Suprapubic skin (tissue), 4 donors: ENCODE measurements around the gene GALNT12. TPM values are rescaled to one million over a fixed set of nuclear protein-coding genes. Genes with fewer than 3 reads are reported as not detected.

Experiments used
- DNase-seq, 2 donors: peaks; one replicate each; pipeline ENCODE4 v3.0.0-alpha.2; 2019; ENCODE audit warnings: low spot score in 2 of 2
- H3K27ac ChIP-seq: fragments of 200-600 bp; sonication (generic); one replicate; pipeline ENCODE4 v1.5.1; 2019
- H3K27me3 ChIP-seq: fragments of 200-600 bp; sonication (generic); one replicate; pipeline ENCODE4 v1.5.1; 2019
- H3K36me3 ChIP-seq: fragments of 200-600 bp; sonication (generic); one replicate; pipeline ENCODE4 v1.5.1; 2019
- H3K4me1 ChIP-seq: fragments of 200-600 bp; sonication (generic); one replicate; pipeline ENCODE4 v1.5.1; 2019
- H3K4me3 ChIP-seq: fragments of 200-600 bp; sonication (generic); one replicate; pipeline ENCODE4 v1.5.1; 2019; ENCODE audit warnings: mild to moderate bottlenecking
- H3K9me3 ChIP-seq: fragments of 200-600 bp; sonication (generic); one replicate; pipeline ENCODE4 v1.5.1; 2019
- CTCF ChIP-seq, 2 donors: fragments of 200-600 bp in 1 of 2; fragments of 450-650 bp in 1 of 2; sonication (generic) in 1 of 2; IDR thresholded peaks; one replicate each; pipeline ENCODE4 v1.5.1; 2016 to 2019; ENCODE audit warnings: antibody characterized with exemption in 2 of 2, mild to moderate bottlenecking in 1 of 2, moderate library complexity in 1 of 2
- EP300 ChIP-seq: sonication (generic); formaldehyde crosslinking; IDR thresholded peaks from one replicate; pipeline ENCODE4 v1.6.1; 2017; ENCODE audit warnings: antibody characterized with exemption
- POLR2A ChIP-seq, 2 donors: fragments of 450-650 bp; IDR thresholded peaks; one replicate each; pipeline ENCODE4 v1.6.1; 2017; ENCODE audit warnings: antibody characterized with exemption in 2 of 2, mild to moderate bottlenecking in 2 of 2, moderate library complexity in 2 of 2
- POLR2AphosphoS5 ChIP-seq, 3 donors: sonication (generic); formaldehyde crosslinking; IDR thresholded peaks; one replicate each; pipeline ENCODE4 v1.6.1; 2017; ENCODE audit warnings: antibody characterized with exemption in 3 of 3
- WGBS: methylation state at CpG from one replicate; pipeline ENCODE4 v1.1.5; 2018; 5-methylcytosine and 5-hydroxymethylcytosine counted together
- total RNA-seq, 4 donors: library from RNA; depleted of rRNA; stranded (reverse); fragments of >200 nt; gene quantifications; one replicate each; pipeline ENCODE4 v1.1.0, GENCODE V29; 2016

GALNT12 gene
- total RNA-seq, 4 donors from 2014 or later: 1.4 to 8.0 (median 5.5) TPM

GRCh38 chr9:98819231-98819630, 11.8 kb downstream of the GALNT12 start:
- Histone ChIP-seq H3K4me1 (no peaks in the 10 kb centered on the region), H3K4me3 (no peak overlapping the region), H3K36me3 (no peaks in the 10 kb centered on the region), H3K27ac (no peak overlapping the region), H3K27me3 (no peaks in the 10 kb centered on the region), H3K9me3 (no peaks in the 10 kb centered on the region)
- WGBS: 100% methylated on average over 2 of the region's 3 CpGs
- peak in 1 of 2 donors; percentile 33 for DNase-seq
- TF ChIP-seq EP300 (no peak), POLR2AphosphoS5 (IDR thresholded peaks at IDR 0.05) (no peak), CTCF (IDR thresholded peaks at IDR 0.05) (no peak), POLR2A (IDR thresholded peaks at IDR 0.05) (no peak)

- no peaks in the 10 kb centered on the region for H3K4me1 ChIP-seq
- DNase-seq: no peak
- H3K36me3 ChIP-seq: no peaks in the 10 kb centered on the region
- no peaks in the 10 kb centered on the region for H3K9me3 ChIP-seq
- no peaks in the 10 kb centered on the region for H3K27me3 ChIP-seq
- 90% methylated on average over 2 of the region's 2 CpGs for WGBS
- TF ChIP-seq POLR2AphosphoS5 (IDR thresholded peaks at IDR 0.05): no peak
- TF ChIP-seq POLR2A (IDR thresholded peaks at IDR 0.05): no peak
- TF ChIP-seq EP300: no peak
- no peak for TF ChIP-seq CTCF (IDR thresholded peaks at IDR 0.05)
- no peak overlapping the region for H3K27ac ChIP-seq
- no peak overlapping the region for H3K4me3 ChIP-seq
Observed at GRCh38 chr9:98821831-98822230, 14.4 kb downstream of the GALNT12 start.

GRCh38 chr9:98822661-98823060, 15.2 kb downstream of the GALNT12 start:
- no peaks in the 10 kb centered on the region for H3K27me3 ChIP-seq
- DNase-seq: no peak
- no peak overlapping the region for H3K4me3 ChIP-seq
- no peak overlapping the region for H3K27ac ChIP-seq
- TF ChIP-seq CTCF (IDR thresholded peaks at IDR 0.05) (no peak), POLR2A (IDR thresholded peaks at IDR 0.05) (no peak), EP300 (no peak), POLR2AphosphoS5 (IDR thresholded peaks at IDR 0.05) (no peak)
- 93% methylated on average over 6 of the region's 6 CpGs for whole genome bisulfite sequencing
- no peaks in the 10 kb centered on the region for H3K36me3 ChIP-seq
- no peaks in the 10 kb centered on the region for H3K9me3 ChIP-seq
- H3K4me1 ChIP-seq: no peaks in the 10 kb centered on the region

DNA sequence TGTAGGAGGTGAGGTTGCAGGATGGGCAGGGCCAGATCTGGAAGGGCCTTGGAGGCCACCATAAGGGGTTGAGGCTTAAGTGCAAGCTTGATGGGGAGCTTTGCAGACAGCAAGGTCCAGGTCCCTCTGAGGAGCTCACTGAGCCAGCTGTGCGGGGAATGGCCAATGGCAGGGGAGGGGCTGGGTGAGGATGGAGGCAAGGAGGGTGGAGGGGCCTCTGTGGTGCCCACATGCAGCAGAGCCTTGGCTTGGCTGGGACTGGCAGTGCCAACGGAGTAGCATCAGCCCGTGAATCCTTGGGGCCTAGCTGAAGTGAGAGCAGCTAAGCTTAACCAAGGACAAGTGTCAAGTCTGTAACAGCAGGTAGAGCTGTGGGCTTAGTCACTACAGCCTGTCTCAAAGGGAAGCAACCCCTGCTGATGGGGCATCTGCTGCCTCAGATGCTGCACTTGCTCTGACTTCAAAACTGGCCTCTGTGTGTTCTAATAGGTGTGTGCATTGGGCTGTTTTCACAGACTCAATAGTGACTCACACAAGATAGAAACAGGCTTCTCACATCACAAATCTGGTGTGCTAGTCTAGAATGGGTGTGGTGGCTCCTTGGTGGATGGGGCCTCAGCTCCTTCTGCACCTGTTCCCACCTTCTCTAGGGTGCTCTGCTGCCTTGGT, 16.3 kb downstream of the GALNT12 start:
- WGBS: 100% methylated on average over 1 of the region's 3 CpGs
- Histone ChIP-seq H3K4me3 (no peak overlapping the region), H3K4me1 (no peaks in the 10 kb centered on the region), H3K36me3 (no peaks in the 10 kb centered on the region), H3K9me3 (no peaks in the 10 kb centered on the region), H3K27me3 (no peaks in the 10 kb centered on the region), H3K27ac (no peak overlapping the region)
- DNase-seq: no peak
- TF ChIP-seq CTCF (IDR thresholded peaks at IDR 0.05): no peak
- no peak for TF ChIP-seq EP300
- no peak for TF ChIP-seq POLR2AphosphoS5 (IDR thresholded peaks at IDR 0.05)
- TF ChIP-seq POLR2A (IDR thresholded peaks at IDR 0.05): no peak

DNA sequence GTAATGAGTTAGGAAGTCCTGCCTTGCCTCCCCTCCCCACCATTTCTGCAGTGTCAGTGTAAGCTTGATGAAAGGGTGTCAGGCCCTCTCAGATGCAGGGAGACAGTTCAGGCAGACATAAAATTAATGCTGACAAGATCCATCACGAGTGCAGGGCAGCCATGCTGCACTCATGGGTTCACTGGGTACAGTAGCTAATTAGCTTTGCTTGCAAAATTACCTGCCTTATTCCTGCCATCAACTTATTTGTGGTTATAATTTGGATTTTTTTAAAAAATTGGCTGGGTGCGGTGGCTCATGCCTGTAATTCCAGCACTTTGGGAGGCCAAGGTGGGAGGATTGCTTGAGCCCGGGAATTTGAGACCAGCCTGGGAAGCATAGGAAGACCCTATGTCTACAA, 17.9 kb downstream of the GALNT12 start:
- Histone ChIP-seq H3K4me1 (no peaks in the 10 kb centered on the region), H3K36me3 (no peaks in the 10 kb centered on the region), H3K4me3 (no peak overlapping the region), H3K27me3 (no peaks in the 10 kb centered on the region), H3K27ac (no peak overlapping the region), H3K9me3 (no peaks in the 10 kb centered on the region)
- TF ChIP-seq POLR2AphosphoS5 (IDR thresholded peaks at IDR 0.05) (no peak), POLR2A (IDR thresholded peaks at IDR 0.05) (no peak), CTCF (IDR thresholded peaks at IDR 0.05) (no peak), EP300 (no peak)
- no peak for DNase-seq
- WGBS: 89% methylated on average over 3 of the region's 3 CpGs
